HCT116 (cell line): ENCODE measurements around the gene CACNA1C. TPM values are rescaled to one million over a fixed set of nuclear protein-coding genes. Genes with fewer than 3 reads are reported as not detected.

ENCODE experiments used
- ATAC-seq: fragments of 200-7000 bp; cut with Tn5 transposase; 2 replicates; pipeline ENCODE4 v1.9.1; 2020; ENCODE audit warnings: mild to moderate bottlenecking, moderate library complexity
- BruUV-seq: library from RNA; stranded (reverse); fragments of 400-500 nt; replicated peaks from 2 replicates; lab custom pipeline; 2021; lab: Mats Ljungman, UMichigan
- CTCF ChIA-PET: fragments of 300-600 bp; sonication (Branson Sonifier 250); formaldehyde crosslinking; loops from one replicate; lab custom pipeline; 2021; ENCODE audit warnings: antibody characterized with exemption; lab: Charles Lee
- POLR2A ChIA-PET: fragments of 300-600, 350-600 bp; sonication (Branson Sonifier 250); formaldehyde crosslinking; loops from one replicate; lab custom pipeline; 2021; ENCODE audit warnings: antibody characterized with exemption; lab: Charles Lee
- RAD21 ChIA-PET, 2 experiments: fragments of 300-600 bp; sonication (Branson Sonifier 250); formaldehyde crosslinking; loops; one replicate each; lab custom pipeline; 2023; ENCODE audit warnings: low total read pairs in 2 of 2; ENCODE audit not compliant: uncharacterized antibody in 2 of 2, unreplicated experiment in 2 of 2, low non-redundant PET in 1 of 2; lab: Charles Lee
- DNase-seq: peaks from one replicate; pipeline ENCODE4 v3.0.0-alpha.2; 2010; ENCODE audit warnings: low read depth, low spot score
- H2AFZ ChIP-seq: fragments of 200-600 bp; shearing (Covaris generic), sonication (generic); 2 replicates; pipeline ENCODE4 v1.6.1; 2017; ENCODE audit warnings: low read depth, mixed run types, mixed read lengths, antibody characterized with exemption, low read length; ENCODE audit not compliant: poor library complexity, severe bottlenecking
- H3K27ac ChIP-seq: 2 replicates; pipeline ENCODE4 v1.5.1; 2012; ENCODE audit warnings: low read depth, low read length
- H3K27me3 ChIP-seq: fragments of 200-600 bp; sonication (generic); 2 replicates; pipeline ENCODE4 v1.6.1; 2016; ENCODE audit warnings: mixed run types, low read length, mixed read lengths; ENCODE audit not compliant: insufficient read depth
- H3K36me3 ChIP-seq, 2 experiments: fragments of 200-500 bp in 1 of 2; fragments of 200-600 bp in 1 of 2; sonication (Bioruptor generic) in 1 of 2; sonication (generic) in 1 of 2; 2 replicates each; pipeline versions ENCODE4 v1.5.1 to v1.6.1; 2014 to 2016; ENCODE audit warnings: low read length in 2 of 2, inconsistent platforms in 1 of 2, mixed read lengths in 1 of 2, mixed run types in 1 of 2; ENCODE audit not compliant: insufficient read depth in 2 of 2, control insufficient read depth in 1 of 2
- H3K4me1 ChIP-seq, 2 experiments: fragments of 200-600 bp in 1 of 2; sonication (generic) in 1 of 2; 2 replicates each; pipeline versions ENCODE4 v1.5.1 to v1.6.1; 2012 to 2017; ENCODE audit warnings: low read length in 2 of 2, inconsistent platforms in 1 of 2, mild to moderate bottlenecking in 1 of 2, mixed read lengths in 1 of 2, mixed run types in 1 of 2, moderate library complexity in 1 of 2; ENCODE audit not compliant: insufficient read depth in 2 of 2, control insufficient read depth in 1 of 2
- H3K4me2 ChIP-seq: fragments of 200-600 bp; sonication (generic); 2 replicates; pipeline ENCODE4 v1.6.1; 2017; ENCODE audit warnings: mixed run types, low read length, mixed read lengths
- H3K4me3 ChIP-seq, 2 experiments: fragments of 200-600 bp in 1 of 2; sonication (generic) in 1 of 2; replicated peaks in 1 of 2; 2 replicates each; pipeline ENCODE4 v1.5.1; 2011 to 2016; ENCODE audit warnings: low read length in 2 of 2, control low read depth in 1 of 2, low read depth in 1 of 2, mild to moderate bottlenecking in 1 of 2, mixed read lengths in 1 of 2, mixed run types in 1 of 2
- H3K79me2 ChIP-seq: fragments of 200-600 bp; sonication (generic); 2 replicates; pipeline ENCODE4 v1.6.1; 2017; ENCODE audit warnings: mild to moderate bottlenecking, mixed run types, low read length, moderate library complexity, mixed read lengths; ENCODE audit not compliant: insufficient read depth
- H3K9ac ChIP-seq: fragments of 200-600 bp; sonication (generic); 2 replicates; pipeline ENCODE4 v1.6.1; 2016; ENCODE audit warnings: low read length, mixed read lengths
- H3K9me2 ChIP-seq: fragments of 200-600 bp; sonication (generic), shearing (Covaris generic); 2 replicates; pipeline ENCODE4 v1.6.1; 2017; ENCODE audit warnings: mixed run types, mild to moderate bottlenecking, moderate library complexity; ENCODE audit not compliant: insufficient read depth
- H3K9me3 ChIP-seq, 2 experiments: fragments of 200-500 bp in 1 of 2; fragments of 200-600 bp in 1 of 2; sonication (Bioruptor generic) in 1 of 2; sonication (generic) in 1 of 2; 2 replicates each; pipeline ENCODE4 v1.6.1; 2014 to 2017; ENCODE audit warnings: low read length in 2 of 2, mixed read lengths in 2 of 2, inconsistent platforms in 1 of 2, low read depth in 1 of 2, mild to moderate bottlenecking in 1 of 2, mixed run types in 1 of 2, moderate library complexity in 1 of 2; ENCODE audit not compliant: control insufficient read depth in 1 of 2, insufficient read depth in 1 of 2
- H4K20me1 ChIP-seq: fragments of 200-600 bp; sonication (generic), shearing (Covaris generic); 2 replicates; pipeline ENCODE4 v1.6.1; 2017; ENCODE audit warnings: mixed run types, mild to moderate bottlenecking, moderate library complexity; ENCODE audit not compliant: insufficient read depth
- CBX3 ChIP-seq: IDR thresholded peaks from 2 replicates; pipeline ENCODE4 v1.6.1; 2012; ENCODE audit warnings: low read depth
- CEBPB ChIP-seq: IDR thresholded peaks from 2 replicates; pipeline ENCODE4 v1.6.1; 2012; ENCODE audit warnings: low read depth
- ELF1 ChIP-seq: IDR thresholded peaks from 2 replicates; pipeline ENCODE4 v1.6.1; 2012; ENCODE audit warnings: low read depth, borderline replicate concordance
- EZH2 ChIP-seq: fragments of 200-600 bp; sonication (generic); IDR thresholded peaks from 2 replicates; pipeline ENCODE4 v1.6.1; 2017; ENCODE audit warnings: antibody characterized with exemption, mixed run types
- JUND ChIP-seq: IDR thresholded peaks from 2 replicates; pipeline ENCODE4 v1.6.1; 2012
- POLR2A ChIP-seq: IDR thresholded peaks from 2 replicates; pipeline ENCODE4 v1.7.0; 2011; ENCODE audit warnings: borderline replicate concordance; ENCODE audit not compliant: insufficient read depth, insufficient read length; ENCODE audit errors: extremely low read depth
- RAD21 ChIP-seq: IDR thresholded peaks from 2 replicates; pipeline ENCODE4 v1.6.1; 2012; ENCODE audit warnings: low read depth, mild to moderate bottlenecking
- SIN3A ChIP-seq: IDR thresholded peaks from 2 replicates; pipeline ENCODE4 v1.6.1; 2012; ENCODE audit warnings: low read depth
- ZNF274 ChIP-seq: fragments of 200-500 bp; sonication (Bioruptor generic); IDR thresholded peaks from 2 replicates; pipeline ENCODE4 v1.6.1; 2014; ENCODE audit warnings: mild to moderate bottlenecking, low read depth, low read length, inconsistent platforms
- intact Hi-C: fragments of 100-400 bp; cut with micrococcal nuclease; formaldehyde crosslinking; loops from 2 replicates; pipeline ENCODE4 v1.10.0; 2022
- total RNA-seq: library from RNA; stranded (reverse); gene quantifications from one replicate; pipeline ENCODE4 v1.2.1, GENCODE V29; 2021; ENCODE audit not compliant: unreplicated experiment
- TF ChIP-seq, protein P1 (sequence below), 3 experiments: fragments of 200-600 bp in 1 of 3; sonication (generic) in 1 of 3; IDR thresholded peaks in 2 of 3; conservative IDR thresholded peaks in 1 of 3; 2 replicates each; pipeline ENCODE4 v1.5.1; 2012 to 2017; ENCODE audit warnings: low read depth in 2 of 3, low read length in 2 of 3, antibody characterized with exemption in 1 of 3, borderline replicate concordance in 1 of 3, control low read depth in 1 of 3, mild to moderate bottlenecking in 1 of 3, mixed read lengths in 1 of 3, mixed run types in 1 of 3, moderate library complexity in 1 of 3; ENCODE audit not compliant: insufficient read depth in 1 of 3
- TF ChIP-seq, protein P2 (sequence below): IDR thresholded peaks from 2 replicates; pipeline ENCODE4 v1.6.1; 2012

The CACNA1C gene
- total RNA-seq, 1 experiment from 2014 or later: 0.05 TPM

DNA sequence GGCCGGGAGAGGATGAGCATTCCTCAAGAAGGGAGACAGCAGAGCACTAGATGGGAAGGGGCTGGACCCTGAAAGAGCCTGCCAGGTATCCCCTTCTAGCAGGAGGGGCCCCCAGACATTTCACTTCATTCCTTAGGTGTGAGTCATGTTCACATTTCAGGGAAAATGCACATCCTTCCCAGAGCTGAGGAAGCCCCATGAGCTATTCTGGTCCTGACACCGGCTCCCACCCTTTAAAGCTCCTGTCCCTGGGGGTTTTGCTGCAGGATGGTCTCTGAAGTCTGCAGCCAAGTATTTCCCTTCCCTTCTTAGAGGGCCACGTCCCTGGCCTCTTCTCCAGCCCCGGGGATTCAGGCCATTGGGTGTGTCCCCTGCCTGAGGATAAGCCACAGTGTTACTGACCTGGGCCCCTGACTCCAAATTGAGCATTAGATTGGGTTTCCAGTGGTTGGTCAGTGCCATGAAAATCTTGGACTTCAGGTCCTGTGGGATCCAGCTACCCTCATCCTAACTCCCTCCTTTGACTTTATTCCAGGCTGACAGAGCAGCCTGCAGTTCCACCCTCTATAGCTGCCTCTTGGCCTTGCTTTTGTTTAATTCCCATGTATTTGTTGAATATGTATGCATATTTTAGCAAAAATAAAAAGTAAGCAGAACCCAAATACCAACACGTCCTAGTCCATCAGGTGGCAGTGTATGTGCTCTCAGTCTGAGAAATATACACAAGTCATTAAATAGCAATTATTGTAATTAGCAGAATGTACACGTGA lies 267.1 kb downstream of the CACNA1C start:
- TF ChIP-seq JUND (no peak), RAD21 (peak; percentile 33; the same call in 1 of the 2 replicates)
- TF ChIP-seq, protein P1, sequence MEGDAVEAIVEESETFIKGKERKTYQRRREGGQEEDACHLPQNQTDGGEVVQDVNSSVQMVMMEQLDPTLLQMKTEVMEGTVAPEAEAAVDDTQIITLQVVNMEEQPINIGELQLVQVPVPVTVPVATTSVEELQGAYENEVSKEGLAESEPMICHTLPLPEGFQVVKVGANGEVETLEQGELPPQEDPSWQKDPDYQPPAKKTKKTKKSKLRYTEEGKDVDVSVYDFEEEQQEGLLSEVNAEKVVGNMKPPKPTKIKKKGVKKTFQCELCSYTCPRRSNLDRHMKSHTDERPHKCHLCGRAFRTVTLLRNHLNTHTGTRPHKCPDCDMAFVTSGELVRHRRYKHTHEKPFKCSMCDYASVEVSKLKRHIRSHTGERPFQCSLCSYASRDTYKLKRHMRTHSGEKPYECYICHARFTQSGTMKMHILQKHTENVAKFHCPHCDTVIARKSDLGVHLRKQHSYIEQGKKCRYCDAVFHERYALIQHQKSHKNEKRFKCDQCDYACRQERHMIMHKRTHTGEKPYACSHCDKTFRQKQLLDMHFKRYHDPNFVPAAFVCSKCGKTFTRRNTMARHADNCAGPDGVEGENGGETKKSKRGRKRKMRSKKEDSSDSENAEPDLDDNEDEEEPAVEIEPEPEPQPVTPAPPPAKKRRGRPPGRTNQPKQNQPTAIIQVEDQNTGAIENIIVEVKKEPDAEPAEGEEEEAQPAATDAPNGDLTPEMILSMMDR (IDR thresholded peaks at IDR 0.05 in 2 of 3, conservative IDR thresholded peaks at IDR 0.05 in 1 of 3; ENCODE audit: borderline replicate concordance in 1 of 3, insufficient read depth in 1 of 3, low read depth in 2 of 3, low read length in 2 of 3): 0 out of 6 replicates have a peak, but pooled peaks of 1 of the 3 experiments have one; percentile 11
- intact Hi-C loops: no loop called here
- POLR2A ChIA-PET: no interaction called here
- H3K4me1 ChIP-seq: peaks cover 7 to 11% of the 10 kb centered on the region in 2 experiments
- no peak overlapping the region for H2AFZ ChIP-seq
- no peaks in the 10 kb centered on the region for H4K20me1 ChIP-seq
- H3K9ac ChIP-seq: no peak overlapping the region
- no TSS peak for BruUV-seq
- peak overlapping the region; percentile 33 for H3K4me2 ChIP-seq
- RAD21 ChIA-PET: no interaction called here
- no peaks in the 10 kb centered on the region for H3K79me2 ChIP-seq
- H3K36me3 ChIP-seq: no peaks in the 10 kb centered on the region
- peaks cover under 1% of the 10 kb centered on the region; the same call in 1 of the 2 replicates for H3K27me3 ChIP-seq
- H3K4me3 ChIP-seq: no peak overlapping the region
- H3K9me2 ChIP-seq: no peaks in the 10 kb centered on the region
- no peaks in the 10 kb centered on the region for H3K9me3 ChIP-seq
- H3K27ac ChIP-seq: no peak overlapping the region
- ATAC-seq (no peak), DNase-seq (no peak)
- CTCF ChIA-PET: no interaction called here

DNA sequence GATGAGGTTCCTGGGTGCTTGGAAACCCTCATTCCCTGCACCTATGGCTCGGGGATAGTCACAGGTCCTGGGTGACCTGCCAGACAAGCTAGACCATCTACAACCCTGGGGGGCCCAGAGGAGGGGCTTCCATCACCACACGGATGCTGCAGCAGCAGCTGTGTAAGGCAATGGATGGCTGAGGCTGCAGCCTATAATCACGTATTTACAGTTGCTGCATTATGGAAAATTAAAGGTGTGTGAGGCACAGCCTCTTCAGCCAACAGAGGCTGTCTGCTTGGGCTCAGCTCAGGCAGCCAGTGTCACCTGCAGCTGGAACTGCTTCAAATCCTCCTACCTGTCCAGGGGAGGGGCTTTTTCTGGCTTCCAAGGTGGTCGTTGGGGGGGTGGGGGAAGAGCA lies 268.1 kb downstream of the CACNA1C start:
- ATAC-seq (no peak), DNase-seq (no peak)
- no peak overlapping the region for H3K27ac ChIP-seq
- RAD21 ChIA-PET: no interaction called here
- H3K4me2 ChIP-seq: no peak overlapping the region
- BruUV-seq: no TSS peak
- H3K27me3 ChIP-seq: peaks cover 7% of the 10 kb centered on the region; the same call in 1 of the 2 replicates
- intact Hi-C loops: no loop called here
- CTCF ChIA-PET: no interaction called here
- no peaks in the 10 kb centered on the region for H4K20me1 ChIP-seq
- POLR2A ChIA-PET: no interaction called here
- no peaks in the 10 kb centered on the region for H3K79me2 ChIP-seq
- no peaks in the 10 kb centered on the region for H3K9me2 ChIP-seq
- no peak overlapping the region for H3K4me3 ChIP-seq
- H3K9ac ChIP-seq: no peak overlapping the region
- no peaks in the 10 kb centered on the region for H3K36me3 ChIP-seq
- H3K9me3 ChIP-seq: no peaks in the 10 kb centered on the region
- H2AFZ ChIP-seq: no peak overlapping the region
- H3K4me1 ChIP-seq: peaks cover 7 to 11% of the 10 kb centered on the region in 2 experiments
- TF ChIP-seq JUND (no peak), ELF1 (no peak), CEBPB (no peak), SIN3A (no peak), POLR2A (no peak), CBX3 (no peak), EZH2 (no peak), ZNF274 (no peak)
- TF ChIP-seq, protein P1 (IDR thresholded peaks at IDR 0.05 in 2 of 3, conservative IDR thresholded peaks at IDR 0.05 in 1 of 3; ENCODE audit: borderline replicate concordance in 1 of 3, insufficient read depth in 1 of 3, low read depth in 2 of 3, low read length in 2 of 3): no peak
- TF ChIP-seq, protein P2, sequence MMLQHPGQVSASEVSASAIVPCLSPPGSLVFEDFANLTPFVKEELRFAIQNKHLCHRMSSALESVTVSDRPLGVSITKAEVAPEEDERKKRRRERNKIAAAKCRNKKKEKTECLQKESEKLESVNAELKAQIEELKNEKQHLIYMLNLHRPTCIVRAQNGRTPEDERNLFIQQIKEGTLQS: no peak
